H1 (cell line): ENCODE data around the gene IFT81. TPM values are rescaled to one million over a fixed set of nuclear protein-coding genes. Genes with fewer than 3 reads are reported as not detected.

Experiments
- CTCF ChIA-PET: fragments of 300-600 bp; sonication (Branson Sonifier 250); formaldehyde crosslinking; loops from one replicate; lab custom pipeline; 2021; ENCODE audit not compliant: partially characterized antibody; lab: Charles Lee
- POLR2A ChIA-PET: fragments of 300-600 bp; sonication (Branson Sonifier 250); formaldehyde crosslinking; loops from one replicate; lab custom pipeline; 2021; ENCODE audit warnings: inconsistent platforms; ENCODE audit not compliant: partially characterized antibody; lab: Charles Lee
- DNase-seq, 2 experiments: peaks; one replicate each; pipeline versions ENCODE4 v3.0.0 to v3.0.0-alpha.2; 2010 to 2022; ENCODE audit warnings: low spot score in 2 of 2, low read depth in 1 of 2, mixed read lengths in 1 of 2
- FAIRE-seq: peaks from 2 replicates; lab custom pipeline; 2011; peaks lifted over from hg19 to GRCh38; lab: Jason Lieb, UNC
- H2AFZ ChIP-seq: 2 replicates; pipeline ENCODE4 v1.8.1; 2012; ENCODE audit warnings: low read length, inconsistent platforms
- H2AK5ac ChIP-seq: 2 replicates; pipeline ENCODE4 v1.6.1; 2013; ENCODE audit warnings: low read depth, low read length
- H2BK120ac ChIP-seq: replicated peaks from 2 replicates; pipeline ENCODE3; 2013; ENCODE audit warnings: low read depth, low read length, inconsistent platforms
- H2BK12ac ChIP-seq: 2 replicates; pipeline ENCODE4 v1.6.1; 2013; ENCODE audit warnings: low read depth, low read length
- H2BK15ac ChIP-seq: 2 replicates; pipeline ENCODE4 v1.6.1; 2013; ENCODE audit warnings: low read length
- H2BK20ac ChIP-seq: 2 replicates; pipeline ENCODE4 v1.6.1; 2013; ENCODE audit warnings: low read length
- H2BK5ac ChIP-seq: 2 replicates; pipeline ENCODE4 v1.6.1; 2013; ENCODE audit warnings: low read depth, low read length
- H3K14ac ChIP-seq: 2 replicates; pipeline ENCODE4 v1.6.1; 2013; ENCODE audit warnings: inconsistent platforms; ENCODE audit not compliant: insufficient read length
- H3K18ac ChIP-seq: 2 replicates; pipeline ENCODE4 v1.6.1; 2013; ENCODE audit warnings: low read length; ENCODE audit errors: extremely low read depth
- H3K23ac ChIP-seq: 2 replicates; pipeline ENCODE4 v1.6.1; 2013; ENCODE audit warnings: inconsistent platforms; ENCODE audit not compliant: insufficient read length
- H3K23me2 ChIP-seq: 2 replicates; pipeline ENCODE4 v1.6.1; 2013; ENCODE audit warnings: low read depth, low read length
- H3K27ac ChIP-seq: 2 replicates; pipeline ENCODE4 v1.6.1; 2011; ENCODE audit warnings: low read depth, low read length, inconsistent platforms
- H3K27me3 ChIP-seq, 4 experiments: replicated peaks in 1 of 4; 1 replicate in 1 of 4; 2 replicates in 3 of 4; pipeline versions ENCODE4 v1.6.1 to v1.8.1; 2011 to 2013; ENCODE audit warnings: low read length in 3 of 4, mild to moderate bottlenecking in 3 of 4, inconsistent platforms in 2 of 4, mixed read lengths in 2 of 4, moderate library complexity in 1 of 4; ENCODE audit not compliant: control insufficient read depth in 3 of 4, insufficient read depth in 3 of 4; ENCODE audit errors: extremely low read depth in 1 of 4
- H3K36me3 ChIP-seq, 4 experiments: 2 replicates each; pipeline versions ENCODE4 v1.6.1 to v1.8.1; 2011 to 2013; ENCODE audit warnings: mild to moderate bottlenecking in 4 of 4, low read length in 3 of 4, moderate library complexity in 2 of 4, control low read depth in 1 of 4, inconsistent platforms in 1 of 4; ENCODE audit not compliant: insufficient read depth in 4 of 4, control insufficient read depth in 2 of 4
- H3K4ac ChIP-seq: replicated peaks from 2 replicates; pipeline ENCODE3; 2013; ENCODE audit warnings: low read length, low read depth, mixed read lengths, inconsistent platforms; ENCODE audit not compliant: insufficient read length
- H3K4me1 ChIP-seq, 4 experiments: replicated peaks in 1 of 4; 1 replicate in 1 of 4; 2 replicates in 3 of 4; pipeline versions ENCODE4 v1.6.1 to v1.8.1; 2011 to 2013; ENCODE audit warnings: low read length in 3 of 4, inconsistent platforms in 2 of 4, mixed read lengths in 1 of 4; ENCODE audit not compliant: insufficient read depth in 4 of 4, control insufficient read depth in 3 of 4
- H3K4me2 ChIP-seq, 2 experiments: 2 replicates each; pipeline versions ENCODE4 v1.6.1 to v1.8.1; 2011 to 2013; ENCODE audit warnings: low read depth in 2 of 2, low read length in 2 of 2, control low read depth in 1 of 2, inconsistent platforms in 1 of 2, mild to moderate bottlenecking in 1 of 2; ENCODE audit not compliant: insufficient read depth in 1 of 2
- H3K4me3 ChIP-seq, 4 experiments: fragments of 200-600, 300-600 bp in 1 of 4; sonication (generic), shearing (Covaris generic), sonication (Bioruptor Twin) in 1 of 4; 2 replicates each; pipeline versions ENCODE4 v1.5.1 to v1.8.1; 2011 to 2016; ENCODE audit warnings: low read length in 4 of 4, low read depth in 3 of 4, control low read depth in 2 of 4, inconsistent platforms in 2 of 4, mild to moderate bottlenecking in 2 of 4, mixed read lengths in 1 of 4, moderate library complexity in 1 of 4; ENCODE audit not compliant: insufficient read depth in 2 of 4; ENCODE audit errors: extremely low read depth in 1 of 4
- H3K56ac ChIP-seq: replicated peaks from 2 replicates; pipeline ENCODE3; 2013; ENCODE audit warnings: low read depth, mild to moderate bottlenecking, mixed read lengths, low read length, inconsistent platforms; ENCODE audit not compliant: insufficient read length
- H3K79me1 ChIP-seq: 2 replicates; pipeline ENCODE4 v1.6.1; 2013; ENCODE audit warnings: low read depth, low read length, control low read depth
- H3K79me2 ChIP-seq, 2 experiments: 2 replicates each; pipeline versions ENCODE4 v1.6.1 to v1.8.1; 2012 to 2013; ENCODE audit warnings: low read length in 2 of 2, mild to moderate bottlenecking in 2 of 2, inconsistent platforms in 1 of 2; ENCODE audit not compliant: insufficient read depth in 2 of 2, control insufficient read depth in 1 of 2
- H3K9ac ChIP-seq, 4 experiments: replicated peaks in 1 of 4; 1 replicate in 1 of 4; 2 replicates in 3 of 4; pipeline versions ENCODE4 v1.6.1 to v1.8.1; 2011 to 2013; ENCODE audit warnings: low read depth in 3 of 4, low read length in 3 of 4, control low read depth in 2 of 4, mild to moderate bottlenecking in 2 of 4, moderate library complexity in 2 of 4, inconsistent platforms in 1 of 4; ENCODE audit errors: extremely low read depth in 1 of 4
- H3K9me3 ChIP-seq, 2 experiments: 2 replicates each; pipeline versions ENCODE4 v1.6.1 to v1.8.1; 2012 to 2013; ENCODE audit warnings: mild to moderate bottlenecking in 2 of 2, moderate library complexity in 2 of 2, control low read depth in 1 of 2, inconsistent platforms in 1 of 2, low read depth in 1 of 2, low read length in 1 of 2, mixed read lengths in 1 of 2; ENCODE audit not compliant: insufficient read depth in 2 of 2
- H4K20me1 ChIP-seq, 2 experiments: replicated peaks in 1 of 2; 2 replicates each; pipeline versions ENCODE3 to v1.8.1; 2011 to 2013; ENCODE audit warnings: inconsistent platforms in 2 of 2, low read length in 2 of 2, mild to moderate bottlenecking in 1 of 2; ENCODE audit not compliant: insufficient read depth in 2 of 2, control insufficient read depth in 1 of 2
- H4K5ac ChIP-seq: 2 replicates; pipeline ENCODE4 v1.6.1; 2013; ENCODE audit warnings: low read length, low read depth, mixed read lengths, inconsistent platforms; ENCODE audit not compliant: insufficient read length
- H4K8ac ChIP-seq: 2 replicates; pipeline ENCODE4 v1.8.0; 2013; ENCODE audit warnings: mild to moderate bottlenecking, moderate library complexity, low read length, inconsistent platforms; ENCODE audit not compliant: insufficient read depth; ENCODE audit errors: extremely low read depth
- H4K91ac ChIP-seq: replicated peaks from 2 replicates; pipeline ENCODE3; 2013; ENCODE audit warnings: low read length, mixed read lengths, inconsistent platforms; ENCODE audit not compliant: insufficient read length
- EZH2 ChIP-seq: fragments of 200-600 bp; sonication (generic); IDR thresholded peaks from 2 replicates; pipeline ENCODE4 v1.7.1; 2012; ENCODE audit warnings: low read depth, mild to moderate bottlenecking, moderate library complexity, low read length, inconsistent platforms; ENCODE audit not compliant: severe bottlenecking
- POLR2A ChIP-seq, 2 experiments: IDR thresholded peaks; 1 replicate in 1 of 2; 2 replicates in 1 of 2; pipeline ENCODE4 v1.6.1; 2011; ENCODE audit warnings: low read depth in 2 of 2, low read length in 2 of 2, mild to moderate bottlenecking in 2 of 2; ENCODE audit errors: control extremely low read depth in 1 of 2
- WGBS, 2 experiments: shearing (Covaris generic) in 1 of 2; methylation state at CpG; one replicate each; pipeline versions ENCODE4 v1.1.6 to v1.1.7; 2013 to 2015; ENCODE audit warnings: low lambda C conversion rate in 2 of 2, mixed read lengths in 2 of 2, inconsistent platforms in 1 of 2, low coverage in 1 of 2, missing lambda C conversion rate in 1 of 2; ENCODE audit not compliant: insufficient replicate concordance in 2 of 2, insufficient coverage in 1 of 2, insufficient read length in 1 of 2; ENCODE audit errors: extremely low coverage in 1 of 2, missing lambda C conversion rate in 1 of 2; 5-methylcytosine and 5-hydroxymethylcytosine counted together
- polyA plus RNA-seq, 7 experiments: library from polyadenylated mRNA; depleted of rRNA in 3 of 7; stranded (reverse) in 5 of 7; unstranded in 2 of 7; fragments of >200 nt in 5 of 7; fragments of 200-250 nt in 2 of 7; gene quantifications; 1 replicate in 5 of 7; 2 replicates in 1 of 7; 4 replicates in 1 of 7; pipeline versions ENCODE4 v1.2.1 to v1.2.3, GENCODE V29; 2011 to 2013; ENCODE audit warnings: missing spikeins in 2 of 7, mixed read lengths in 2 of 7
- total RNA-seq: library from RNA; stranded (reverse); fragmentation: NEBNext Ultra II Directional; extraction: Animal tissue kit (Norgen Biotek cat#: 25700); gene quantifications from 2 replicates; pipeline ENCODE4 v1.2.1, GENCODE V29; 2021

IFT81 gene
- total and polyA plus RNA-seq, 2 of the 8 experiments (the other 6 are each of a cell fraction or from before 2014, with no cell fraction given) = 4.1 to 14.5 TPM

DNA sequence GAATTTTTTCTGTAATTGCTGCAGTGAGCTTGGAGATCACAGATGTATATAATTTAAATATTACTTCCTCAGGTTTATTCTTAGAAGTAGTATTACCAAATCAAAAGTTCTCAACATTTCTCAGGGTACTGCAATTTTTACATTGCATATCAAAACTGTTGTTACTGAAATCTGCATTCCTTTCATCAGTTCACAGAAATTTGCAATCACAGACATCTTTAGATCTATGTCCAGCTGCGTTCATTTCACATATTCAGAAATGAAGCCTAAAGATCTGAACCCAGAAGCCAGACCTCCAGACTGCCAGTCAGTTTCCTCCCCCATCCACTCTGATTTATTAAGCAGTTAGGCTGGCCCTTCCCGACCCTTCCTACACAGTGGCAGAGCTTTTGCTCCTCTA lies 18.2 kb upstream of the IFT81 start:
- ChIA-PET CTCF (interaction anchor here (0.9 kb wide), 1 partner anchor 16 kb away, joined by 3 read pairs; no protein-coding TSS in a partner anchor), POLR2A (interaction anchor here (1.4 kb wide), 1 partner anchor 175 kb away, joined by 4 read pairs; the partner anchor contains the start of gene ATP2A2)
- Histone ChIP-seq H3K18ac (no peak overlapping the region), H4K91ac (no peak overlapping the region), H2BK5ac (no peak overlapping the region), H3K36me3 (no peaks in the 10 kb centered on the region), H3K56ac (no peak overlapping the region), H2AK5ac (no peak overlapping the region), H4K5ac (no peak overlapping the region), H3K27me3 (no peaks in the 10 kb centered on the region), H2BK120ac (no peak overlapping the region), H4K20me1 (no peaks in the 10 kb centered on the region), H3K14ac (no peak overlapping the region), H3K79me1 (no peaks in the 10 kb centered on the region), H3K23ac (no peak overlapping the region), H3K4me3 (no peak overlapping the region), H2BK15ac (no peak overlapping the region), H3K4me2 (no peak overlapping the region), H3K9ac (no peak overlapping the region), H2BK20ac (no peak overlapping the region), H3K23me2 (no peaks in the 10 kb centered on the region), H3K4ac (no peak overlapping the region), H2AFZ (no peak overlapping the region), H4K8ac (no peak overlapping the region), H3K9me3 (no peaks in the 10 kb centered on the region), H3K4me1 (peaks cover 0 to 4% (median under 1%) of the 10 kb centered on the region in 4 experiments; a peak in 2 of 7 replicates), H3K79me2 (no peaks in the 10 kb centered on the region), H2BK12ac (no peak overlapping the region), H3K27ac (no peak overlapping the region)
- 92% methylated on average over 2 of the region's 2 CpGs; no CpG with 5 or more reads in 1 of the 2 experiments for WGBS, 2 experiments
- DNase-seq (no peak), FAIRE-seq (no peak)
- TF ChIP-seq POLR2A (IDR thresholded peaks at IDR 0.05; ENCODE audit: control extremely low read depth in 1 of 2, low read depth in 2 of 2, low read length in 2 of 2) = no peak
- TF ChIP-seq EZH2 = no peak
